Keratinocyte (primary cell): Measurements from ENCODE around the gene GARRE1. TPM values are rescaled to one million over a fixed set of nuclear protein-coding genes. Genes with fewer than 3 reads are reported as not detected.
"Not testable (repeated sequence)": the region's sequence is repeated elsewhere in the genome, so short reads cannot be mapped to it uniquely, and the experiment has no call there.

Experiments used
- DNase-seq: peaks from one replicate; pipeline ENCODE4 v3.0.0-alpha.2; 2011; ENCODE audit warnings: low read depth, missing footprints, low spot score
- FAIRE-seq: peaks from 2 replicates; lab custom pipeline; 2011; peaks lifted over from hg19 to GRCh38; lab: Jason Lieb, UNC
- H2AFZ ChIP-seq: 2 replicates; pipeline ENCODE4 v1.6.0; 2012; ENCODE audit warnings: low read length, control low read depth, inconsistent platforms; ENCODE audit not compliant: control insufficient read depth
- H3K27ac ChIP-seq: 2 replicates; pipeline ENCODE4 v1.5.1; 2011; ENCODE audit warnings: low read length; ENCODE audit not compliant: control insufficient read depth, insufficient read depth
- H3K27me3 ChIP-seq: 3 replicates; pipeline ENCODE4 v1.6.0; 2011; ENCODE audit warnings: low read length; ENCODE audit not compliant: control insufficient read depth, insufficient read depth; ENCODE audit errors: extremely low read depth
- H3K36me3 ChIP-seq, 2 experiments: 2 replicates in 1 of 2; 3 replicates in 1 of 2; pipeline ENCODE4 v1.5.1; 2011; ENCODE audit warnings: low read length in 2 of 2, mild to moderate bottlenecking in 1 of 2; ENCODE audit not compliant: control insufficient read depth in 2 of 2, insufficient read depth in 2 of 2; ENCODE audit errors: extremely low read depth in 1 of 2
- H3K4me1 ChIP-seq: 3 replicates; pipeline ENCODE4 v1.5.1; 2011; ENCODE audit warnings: low read length; ENCODE audit not compliant: control insufficient read depth, insufficient read depth; ENCODE audit errors: extremely low read depth
- H3K4me2 ChIP-seq: 3 replicates; pipeline ENCODE4 v1.6.0; 2011; ENCODE audit warnings: low read depth, low read length; ENCODE audit not compliant: control insufficient read depth, insufficient read depth; ENCODE audit errors: extremely low read depth
- H3K4me3 ChIP-seq, 3 experiments: fragments of 200-600 bp in 1 of 3; sonication (generic) in 1 of 3; 2 replicates in 2 of 3; 3 replicates in 1 of 3; pipeline ENCODE4 v1.5.1; 2011 to 2016; ENCODE audit warnings: low read length in 3 of 3, mild to moderate bottlenecking in 3 of 3, control low read depth in 2 of 3, inconsistent platforms in 1 of 3, low read depth in 1 of 3, mixed read lengths in 1 of 3, mixed run types in 1 of 3, moderate library complexity in 1 of 3; ENCODE audit not compliant: control insufficient read depth in 2 of 3, insufficient read depth in 2 of 3; ENCODE audit errors: extremely low read depth in 1 of 3
- H3K79me2 ChIP-seq: 2 replicates; pipeline ENCODE4 v1.6.0; 2012; ENCODE audit warnings: low read length; ENCODE audit not compliant: control insufficient read depth, insufficient read depth
- H3K9ac ChIP-seq: 3 replicates; pipeline ENCODE4 v1.6.0; 2011; ENCODE audit warnings: low read length; ENCODE audit not compliant: control insufficient read depth, insufficient read depth; ENCODE audit errors: extremely low read depth
- H3K9me1 ChIP-seq: 3 replicates; pipeline ENCODE4 v1.6.0; 2011; ENCODE audit warnings: low read length; ENCODE audit not compliant: control insufficient read depth, insufficient read depth; ENCODE audit errors: extremely low read depth
- H3K9me3 ChIP-seq: 2 replicates; pipeline ENCODE4 v1.5.1; 2012; ENCODE audit warnings: low read depth, low read length; ENCODE audit not compliant: control insufficient read depth
- H4K20me1 ChIP-seq: 3 replicates; pipeline ENCODE4 v1.6.0; 2011; ENCODE audit warnings: low read length; ENCODE audit not compliant: control insufficient read depth, insufficient read depth; ENCODE audit errors: extremely low read depth
- CTCF ChIP-seq, 3 experiments: IDR thresholded peaks in 1 of 3; conservative IDR thresholded peaks in 1 of 3; optimal IDR thresholded peaks in 1 of 3; 2 replicates in 2 of 3; 3 replicates in 1 of 3; pipeline versions ENCODE3 to v1.5.1; 2011; ENCODE audit warnings: low read length in 3 of 3, mild to moderate bottlenecking in 3 of 3, moderate library complexity in 2 of 3, control low read depth in 1 of 3, inconsistent platforms in 1 of 3; ENCODE audit not compliant: insufficient read depth in 2 of 3; ENCODE audit errors: extremely low read depth in 1 of 3
- EZH2 ChIP-seq: IDR thresholded peaks from one replicate; pipeline ENCODE4 v1.6.1; 2012; ENCODE audit warnings: inconsistent platforms, mild to moderate bottlenecking, low read length, moderate library complexity
- dilution Hi-C: fragments of 300-500 bp; cut with MboI; formaldehyde crosslinking; loops from one replicate; pipeline ENCODE4 v1.7.0; 2020; ENCODE audit warnings: low sequenced_read_pairs; ENCODE audit not compliant: extremely low pct_ligation_motif_present
- polyA plus RNA-seq, 5 experiments: library from polyadenylated mRNA; depleted of rRNA in 3 of 5; stranded (reverse) in 3 of 5; stranded (forward) in 1 of 5; unstranded in 1 of 5; fragments of >200 nt; gene quantifications; 1 replicate in 1 of 5; 2 replicates in 3 of 5; 3 replicates in 1 of 5; pipeline versions ENCODE4 v1.2.1 to v1.2.3, GENCODE V29; 2011 to 2012; ENCODE audit warnings: missing spikeins in 2 of 5, low read depth in 1 of 5, low replicate concordance in 1 of 5

GARRE1 gene
- polyA plus RNA-seq, 1 donor (not counting 4 experiments of a cell fraction or from before 2014, with no cell fraction given), result 5.7 TPM

GRCh38 chr19:34278783-34279182 lies 24.4 kb downstream of the GARRE1 start:
- Histone ChIP-seq H3K9ac (no peak overlapping the region), H3K9me3 (no peaks in the 10 kb centered on the region), H3K79me2 (peaks cover 11% of the 10 kb centered on the region), H2AFZ (no peak overlapping the region), H3K36me3 (no peaks in the 10 kb centered on the region), H4K20me1 (no peaks in the 10 kb centered on the region), H3K27ac (no peak overlapping the region), H3K4me1 (peaks cover 36% of the 10 kb centered on the region), H3K9me1 (peaks cover 3% of the 10 kb centered on the region), H3K4me3 (no peak overlapping the region), H3K4me2 (no peak overlapping the region), H3K27me3 (no peaks in the 10 kb centered on the region)
- no peak for DNase-seq
- dilution Hi-C loops, result no loop called here
- FAIRE-seq, result no peak
- no peak for TF ChIP-seq EZH2
- TF ChIP-seq CTCF (optimal IDR thresholded peaks at IDR 0.05 in 1 of 3, IDR thresholded peaks at IDR 0.05 in 1 of 3, conservative IDR thresholded peaks at IDR 0.05 in 1 of 3; ENCODE audit: extremely low read depth in 1 of 3, insufficient read depth in 2 of 3, low read length in 3 of 3), result no peak

GRCh38 chr19:34281444-34281843 lies 27.1 kb downstream of the GARRE1 start:
- H3K4me2 ChIP-seq, H2AFZ ChIP-seq, H3K9ac ChIP-seq, H3K27me3 ChIP-seq, DNase-seq, FAIRE-seq, H4K20me1 ChIP-seq, H3K9me3 ChIP-seq, H3K4me3 ChIP-seq, dilution Hi-C loops, H3K27ac ChIP-seq, H3K36me3 ChIP-seq, H3K9me1 ChIP-seq, H3K79me2 ChIP-seq: not testable (repeated sequence)
- peaks cover 21% of the 10 kb centered on the region for H3K4me1 ChIP-seq
